PC-9 (cell line): Measurements from ENCODE around the gene EYA4. TPM values are rescaled to one million over a fixed set of nuclear protein-coding genes. Genes with fewer than 3 reads are reported as not detected.

Experiments
- Bru-seq: library from RNA; stranded (reverse); fragments of 400-500 nt; gene quantifications from one replicate; lab custom pipeline; 2021; lab: Mats Ljungman, UMichigan
- BruChase-seq, 2 experiments: library from RNA; stranded (reverse); fragments of 400-500 nt; gene quantifications; one replicate each; lab custom pipeline; 2021; lab: Mats Ljungman, UMichigan
- BruUV-seq: library from RNA; stranded (reverse); fragments of 400-500 nt; replicated peaks from 2 replicates; lab custom pipeline; 2021; lab: Mats Ljungman, UMichigan
- CTCF ChIA-PET: fragments of 300-600 bp; sonication (Branson Sonifier 250); formaldehyde crosslinking; loops from one replicate; lab custom pipeline; 2022; ENCODE audit warnings: antibody characterized with exemption; lab: Charles Lee
- POLR2A ChIA-PET: fragments of 300-600 bp; sonication (Branson Sonifier 250); formaldehyde crosslinking; loops from one replicate; lab custom pipeline; 2022; ENCODE audit warnings: antibody characterized with exemption; ENCODE audit not compliant: unreplicated experiment; lab: Charles Lee
- DNase-seq, 2 experiments: peaks; one replicate each; pipeline versions ENCODE4 v3.0.0 to v3.0.0-alpha.2; 2015 to 2022; ENCODE audit warnings: mixed read lengths in 1 of 2
- H2AFZ ChIP-seq: fragments of 200-600 bp; sonication (generic); 2 replicates; pipeline ENCODE4 v1.8.1; 2017; ENCODE audit warnings: antibody characterized with exemption
- H3F3A ChIP-seq: fragments of 200-600 bp; sonication (generic); 2 replicates; pipeline ENCODE4 v1.8.1; 2017; ENCODE audit warnings: antibody characterized with exemption, mild to moderate bottlenecking, low read depth; ENCODE audit not compliant: insufficient read depth
- H3K27ac ChIP-seq: fragments of 200-600 bp; sonication (generic); 2 replicates; pipeline ENCODE4 v1.6.1; 2016; ENCODE audit warnings: mixed run types
- H3K27me3 ChIP-seq: fragments of 200-600 bp; sonication (generic); 2 replicates; pipeline ENCODE4 v1.6.1; 2016; ENCODE audit warnings: low read depth, mixed run types; ENCODE audit not compliant: insufficient read depth
- H3K36me3 ChIP-seq: fragments of 200-600 bp; sonication (generic); 2 replicates; pipeline ENCODE4 v1.6.1; 2016; ENCODE audit warnings: low read depth, mixed run types
- H3K4me1 ChIP-seq: fragments of 200-600 bp; sonication (generic); replicated peaks from 2 replicates; pipeline ENCODE4 v1.6.1; 2016; ENCODE audit warnings: mixed run types; ENCODE audit not compliant: insufficient read depth
- H3K4me2 ChIP-seq: fragments of 200-600 bp; sonication (generic); 2 replicates; pipeline ENCODE4 v1.6.1; 2017; ENCODE audit warnings: mixed run types
- H3K4me3 ChIP-seq: fragments of 200-600 bp; sonication (generic); 2 replicates; pipeline ENCODE4 v1.6.1; 2016; ENCODE audit warnings: mixed run types
- H3K79me2 ChIP-seq: fragments of 200-600 bp; sonication (generic); 2 replicates; pipeline ENCODE4 v1.6.1; 2017; ENCODE audit warnings: low read depth, mixed run types
- H3K9me2 ChIP-seq: fragments of 200-600 bp; sonication (generic); 2 replicates; pipeline ENCODE4 v1.8.1; 2017; ENCODE audit warnings: mild to moderate bottlenecking; ENCODE audit not compliant: insufficient read depth
- H3K9me3 ChIP-seq: fragments of 200-600 bp; sonication (generic); 2 replicates; pipeline ENCODE4 v1.8.1; 2016; ENCODE audit warnings: low read depth; ENCODE audit not compliant: insufficient read depth
- H4K20me1 ChIP-seq: fragments of 200-600 bp; sonication (generic); 2 replicates; pipeline ENCODE4 v1.8.1; 2017; ENCODE audit not compliant: insufficient read depth
- EZH2 ChIP-seq: fragments of 200-600 bp; sonication (generic); IDR thresholded peaks from 2 replicates; pipeline ENCODE4 v1.8.0; 2017; ENCODE audit warnings: antibody characterized with exemption, low read depth
- intact Hi-C: fragments of 100-400 bp; cut with micrococcal nuclease; formaldehyde crosslinking; loops from one replicate; pipeline ENCODE4 v1.10.0; 2022; ENCODE audit not compliant: unreplicated experiment
- long read RNA-seq: library from polyadenylated mRNA; stranded (forward); transcript quantifications from one replicate; pipeline ENCODE4 v2.0.0, GENCODE V29; 2022
- total RNA-seq: library from RNA; stranded (reverse); gene quantifications from 2 replicates; pipeline ENCODE4 v1.2.3, GENCODE V29; 2021
- TF ChIP-seq, protein P1 (sequence below): fragments of 200-600 bp; sonication (generic); conservative IDR thresholded peaks from 2 replicates; pipeline ENCODE4 v1.6.1; 2017; ENCODE audit warnings: mixed run types, antibody characterized with exemption, mild to moderate bottlenecking, moderate library complexity

The EYA4 gene, protein sequence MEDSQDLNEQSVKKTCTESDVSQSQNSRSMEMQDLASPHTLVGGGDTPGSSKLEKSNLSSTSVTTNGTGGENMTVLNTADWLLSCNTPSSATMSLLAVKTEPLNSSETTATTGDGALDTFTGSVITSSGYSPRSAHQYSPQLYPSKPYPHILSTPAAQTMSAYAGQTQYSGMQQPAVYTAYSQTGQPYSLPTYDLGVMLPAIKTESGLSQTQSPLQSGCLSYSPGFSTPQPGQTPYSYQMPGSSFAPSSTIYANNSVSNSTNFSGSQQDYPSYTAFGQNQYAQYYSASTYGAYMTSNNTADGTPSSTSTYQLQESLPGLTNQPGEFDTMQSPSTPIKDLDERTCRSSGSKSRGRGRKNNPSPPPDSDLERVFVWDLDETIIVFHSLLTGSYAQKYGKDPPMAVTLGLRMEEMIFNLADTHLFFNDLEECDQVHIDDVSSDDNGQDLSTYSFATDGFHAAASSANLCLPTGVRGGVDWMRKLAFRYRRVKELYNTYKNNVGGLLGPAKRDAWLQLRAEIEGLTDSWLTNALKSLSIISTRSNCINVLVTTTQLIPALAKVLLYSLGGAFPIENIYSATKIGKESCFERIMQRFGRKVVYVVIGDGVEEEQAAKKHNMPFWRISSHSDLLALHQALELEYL
- total RNA-seq (9.8 and 10.6 TPM in 2 replicates), Bru-seq, nascent RNA (percentile 68 among the genes with signal in this experiment), BruChase-seq, experiment 1, labeled RNA remaining after a 2-hour chase (percentile 75 among the genes with signal in this experiment), BruChase-seq, experiment 2, labeled RNA remaining after a 6-hour chase (percentile 57 among the genes with signal in this experiment)
- long read RNA-seq, partial matches to known transcripts: 2 of 4 reads
- long read RNA-seq, other reads (novel, unspliced or antisense): 2 of 4 reads

DNA sequence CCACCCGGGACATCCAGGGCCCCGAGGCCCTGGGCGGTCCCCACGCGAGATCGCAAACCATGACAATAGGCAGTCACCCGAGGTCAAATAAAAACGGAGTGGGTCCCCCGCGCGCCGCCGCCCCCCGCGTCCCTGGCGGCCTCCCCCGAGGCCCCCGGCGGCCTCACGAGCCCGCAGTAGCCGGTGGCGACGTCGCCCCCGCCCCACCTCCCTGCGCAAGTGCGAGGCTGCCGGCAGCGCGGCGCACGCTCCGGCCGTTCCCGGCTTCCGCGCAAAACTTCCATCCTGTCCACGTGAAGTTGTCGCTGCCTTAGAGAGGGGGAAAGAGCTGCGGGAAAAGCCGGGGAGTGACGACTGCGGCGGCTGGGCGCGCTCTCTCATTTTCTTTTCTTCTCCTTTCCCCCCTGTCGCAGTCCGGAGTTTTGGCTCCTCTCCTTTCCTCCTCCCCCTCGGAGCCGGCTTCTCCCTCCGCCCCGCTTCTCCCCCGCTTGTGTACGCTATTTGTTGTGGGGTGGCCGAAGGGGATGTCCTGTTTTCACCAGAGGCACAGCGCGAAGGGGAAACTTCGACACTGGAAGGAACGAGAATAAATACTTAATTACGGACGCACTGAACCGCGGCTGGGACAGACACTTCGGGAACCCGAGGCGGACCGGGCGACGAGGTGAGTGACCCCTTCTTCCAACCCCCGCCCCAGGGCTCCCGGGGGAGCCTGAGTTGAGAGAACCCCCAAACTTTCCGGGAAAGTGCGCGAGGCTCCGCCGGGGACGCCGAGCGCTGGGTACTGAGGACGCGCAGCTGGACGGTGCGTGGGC is at the start of gene EYA4:
Gene EYA4 (plus strand): TSS at position 272 of the 815 bp plus-strand sequence. CDS start 33,424 bp downstream, outside the sequence.
- CTCF ChIA-PET: no interaction called here
- peak within 1 kb of the TSS; percentile 95 for H3K4me2 ChIP-seq
- H3K9me3 ChIP-seq: no peaks in the 10 kb centered on the region
- H3F3A ChIP-seq: peaks cover 5% of the 10 kb centered on the region; the same call in 1 of the 2 replicates
- no peaks in the 10 kb centered on the region for H4K20me1 ChIP-seq
- peaks cover 19% of the 10 kb centered on the region for H3K4me1 ChIP-seq
- no peaks in the 10 kb centered on the region for H3K79me2 ChIP-seq
- no peaks in the 10 kb centered on the region for H3K36me3 ChIP-seq
- TF ChIP-seq, protein P1, sequence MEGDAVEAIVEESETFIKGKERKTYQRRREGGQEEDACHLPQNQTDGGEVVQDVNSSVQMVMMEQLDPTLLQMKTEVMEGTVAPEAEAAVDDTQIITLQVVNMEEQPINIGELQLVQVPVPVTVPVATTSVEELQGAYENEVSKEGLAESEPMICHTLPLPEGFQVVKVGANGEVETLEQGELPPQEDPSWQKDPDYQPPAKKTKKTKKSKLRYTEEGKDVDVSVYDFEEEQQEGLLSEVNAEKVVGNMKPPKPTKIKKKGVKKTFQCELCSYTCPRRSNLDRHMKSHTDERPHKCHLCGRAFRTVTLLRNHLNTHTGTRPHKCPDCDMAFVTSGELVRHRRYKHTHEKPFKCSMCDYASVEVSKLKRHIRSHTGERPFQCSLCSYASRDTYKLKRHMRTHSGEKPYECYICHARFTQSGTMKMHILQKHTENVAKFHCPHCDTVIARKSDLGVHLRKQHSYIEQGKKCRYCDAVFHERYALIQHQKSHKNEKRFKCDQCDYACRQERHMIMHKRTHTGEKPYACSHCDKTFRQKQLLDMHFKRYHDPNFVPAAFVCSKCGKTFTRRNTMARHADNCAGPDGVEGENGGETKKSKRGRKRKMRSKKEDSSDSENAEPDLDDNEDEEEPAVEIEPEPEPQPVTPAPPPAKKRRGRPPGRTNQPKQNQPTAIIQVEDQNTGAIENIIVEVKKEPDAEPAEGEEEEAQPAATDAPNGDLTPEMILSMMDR: no peak
- intact Hi-C loops: loop anchor here (1.0 to 10.0 kb wide), 5 partner anchors 99 to 279 kb away; no protein-coding TSS in a partner anchor
- peak within 1 kb of the TSS; percentile 69 for H3K4me3 ChIP-seq
- DNase-seq: peak in 1 of 2 experiments; percentile 57
- no peaks in the 10 kb centered on the region for H3K9me2 ChIP-seq
- H2AFZ ChIP-seq: peak within 1 kb of the TSS; percentile 98
- peaks cover 26% of the 10 kb centered on the region; the same call in 1 of the 2 replicates for H3K27me3 ChIP-seq
- peak within 1 kb of the TSS; percentile 21 for H3K27ac ChIP-seq
- BruUV-seq: TSS peak; percentile 46
- POLR2A ChIA-PET: no interaction called here

DNA sequence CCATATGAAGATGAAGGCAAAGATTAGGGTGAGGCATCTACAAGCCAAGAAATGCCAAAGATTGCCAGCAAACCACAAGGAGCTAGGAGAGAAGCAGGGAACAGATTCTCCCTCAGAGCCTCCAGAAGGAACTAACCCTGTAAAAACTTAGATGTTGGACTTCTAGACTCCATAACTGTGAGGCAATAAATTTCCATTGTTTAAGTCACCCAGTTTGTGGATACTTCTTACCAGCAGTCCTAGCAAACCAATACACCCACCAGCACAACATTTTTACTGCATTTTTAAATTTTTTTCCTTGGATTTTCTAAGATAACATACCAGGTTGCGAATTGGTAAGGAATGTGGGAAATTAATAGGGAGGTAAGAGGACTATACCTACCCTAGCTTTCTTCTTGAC is 47.8 kb upstream of the EYA4 start:
- CTCF ChIA-PET: no interaction called here
- no peaks in the 10 kb centered on the region for H3K36me3 ChIP-seq
- DNase-seq: no peak
- H3K27ac ChIP-seq: no peak overlapping the region
- no peaks in the 10 kb centered on the region for H4K20me1 ChIP-seq
- intact Hi-C loops: no loop called here
- H3K9me2 ChIP-seq: no peaks in the 10 kb centered on the region
- TF ChIP-seq, protein P1: no peak
- no peak for TF ChIP-seq EZH2
- no peaks in the 10 kb centered on the region; the same call in 1 of the 2 replicates for H3K4me1 ChIP-seq
- H3K9me3 ChIP-seq: no peaks in the 10 kb centered on the region
- H3K4me3 ChIP-seq: no peak overlapping the region
- H3K27me3 ChIP-seq: no peaks in the 10 kb centered on the region
- H2AFZ ChIP-seq: no peak overlapping the region
- no peaks in the 10 kb centered on the region for H3K79me2 ChIP-seq
- no TSS peak for BruUV-seq
- POLR2A ChIA-PET: no interaction called here
- H3K4me2 ChIP-seq: no peak overlapping the region
- no peaks in the 10 kb centered on the region for H3F3A ChIP-seq

DNA sequence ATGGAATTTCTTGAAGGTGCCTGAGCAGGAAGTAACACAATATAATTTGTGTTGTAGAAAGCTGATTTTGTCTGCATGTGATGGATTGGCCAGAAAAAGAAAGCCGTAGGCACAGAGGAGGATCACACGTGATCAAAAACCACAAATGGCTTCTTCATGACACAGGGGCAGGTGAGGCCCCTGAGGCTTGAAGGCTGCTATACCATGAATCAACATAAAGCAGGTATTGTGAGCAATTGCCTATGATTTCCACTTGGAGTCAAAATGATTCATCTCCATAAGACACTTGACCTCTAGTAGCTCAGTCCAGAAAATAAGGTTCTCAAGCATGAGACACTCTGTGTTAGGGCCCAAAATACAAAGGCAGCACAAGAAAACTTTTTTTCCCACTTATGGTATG is 42.4 kb upstream of the EYA4 start:
- peak overlapping the region; percentile 18 for H3K27ac ChIP-seq

More for the DNA sequence above, 42.4 kb upstream of the EYA4 start:
- intact Hi-C loops: no loop called here
- no peaks in the 10 kb centered on the region for H3K36me3 ChIP-seq
- H4K20me1 ChIP-seq: no peaks in the 10 kb centered on the region
- POLR2A ChIA-PET: interaction anchor here (0.6 kb wide), 1 partner anchor 356 kb away, joined by 5 read pairs; no protein-coding TSS in a partner anchor
- H2AFZ ChIP-seq: no peak overlapping the region
- no TSS peak for BruUV-seq
- no peaks in the 10 kb centered on the region; the same call in 1 of the 2 replicates for H3K4me1 ChIP-seq
- no peak overlapping the region for H3K4me2 ChIP-seq
- no peaks in the 10 kb centered on the region for H3F3A ChIP-seq
- no peaks in the 10 kb centered on the region for H3K27me3 ChIP-seq
- H3K4me3 ChIP-seq: no peak overlapping the region
- H3K79me2 ChIP-seq: no peaks in the 10 kb centered on the region
- no peaks in the 10 kb centered on the region for H3K9me3 ChIP-seq
- CTCF ChIA-PET: no interaction called here
- DNase-seq: peak in 1 of 2 experiments; percentile 70
- no peak for TF ChIP-seq EZH2
- TF ChIP-seq, protein P1: 0 out of 2 replicates have a peak, but pooled peaks have one; percentile 18
- H3K9me2 ChIP-seq: no peaks in the 10 kb centered on the region
